ENCODE measurements around the gene TUG1.

TUG1 gene

DNA sequence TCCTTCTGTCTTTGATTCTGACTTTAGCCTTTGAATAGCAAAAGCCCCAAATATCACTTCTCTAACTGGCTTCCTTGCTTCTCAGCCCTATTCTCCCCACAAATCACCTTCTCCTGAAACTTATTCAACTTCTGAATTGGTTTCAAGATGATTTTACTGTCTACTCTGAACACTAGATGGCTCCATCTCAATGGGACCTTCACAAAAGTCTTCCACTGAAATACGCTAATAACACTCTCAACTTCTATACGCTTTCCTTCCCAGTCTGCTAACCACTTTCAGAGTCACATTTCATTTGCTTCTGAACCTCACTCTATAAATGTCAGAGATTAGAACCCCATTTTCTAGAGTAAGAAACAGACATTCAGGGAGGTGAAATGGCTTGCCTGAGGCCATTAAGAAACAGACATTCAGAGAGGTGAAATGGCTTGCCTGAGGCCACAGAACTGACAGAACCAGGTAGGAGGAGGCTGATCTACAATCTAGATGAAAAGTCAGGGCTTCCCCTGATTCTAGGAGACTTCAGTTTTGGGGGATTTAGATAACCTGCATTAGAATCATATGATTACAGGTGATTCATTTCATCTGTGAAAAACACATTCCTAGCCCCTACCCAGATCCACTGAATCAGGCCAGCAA, 21.1 kb upstream of the TUG1 start:
- no peak for DNase-seq

DNA sequence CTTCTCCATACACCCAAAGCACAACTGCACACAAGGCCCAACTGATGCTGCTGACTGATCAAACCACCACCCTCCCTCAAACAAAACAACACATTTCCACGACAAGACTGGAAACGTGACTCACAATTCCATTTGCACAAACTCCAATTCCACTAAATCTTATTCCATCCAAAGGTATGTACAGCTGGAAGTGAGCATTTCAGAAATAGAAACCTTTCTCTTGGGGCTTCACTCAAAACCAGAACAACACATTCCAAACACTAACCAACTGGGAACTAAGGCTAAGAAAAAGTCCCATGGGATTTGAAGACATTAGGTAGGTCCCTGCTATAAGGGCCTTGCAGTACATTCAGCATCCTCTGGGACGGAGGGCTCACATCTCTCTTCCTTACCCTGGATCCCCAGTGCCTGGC, 20.1 kb upstream of the TUG1 start:
- no peak for DNase-seq

DNA sequence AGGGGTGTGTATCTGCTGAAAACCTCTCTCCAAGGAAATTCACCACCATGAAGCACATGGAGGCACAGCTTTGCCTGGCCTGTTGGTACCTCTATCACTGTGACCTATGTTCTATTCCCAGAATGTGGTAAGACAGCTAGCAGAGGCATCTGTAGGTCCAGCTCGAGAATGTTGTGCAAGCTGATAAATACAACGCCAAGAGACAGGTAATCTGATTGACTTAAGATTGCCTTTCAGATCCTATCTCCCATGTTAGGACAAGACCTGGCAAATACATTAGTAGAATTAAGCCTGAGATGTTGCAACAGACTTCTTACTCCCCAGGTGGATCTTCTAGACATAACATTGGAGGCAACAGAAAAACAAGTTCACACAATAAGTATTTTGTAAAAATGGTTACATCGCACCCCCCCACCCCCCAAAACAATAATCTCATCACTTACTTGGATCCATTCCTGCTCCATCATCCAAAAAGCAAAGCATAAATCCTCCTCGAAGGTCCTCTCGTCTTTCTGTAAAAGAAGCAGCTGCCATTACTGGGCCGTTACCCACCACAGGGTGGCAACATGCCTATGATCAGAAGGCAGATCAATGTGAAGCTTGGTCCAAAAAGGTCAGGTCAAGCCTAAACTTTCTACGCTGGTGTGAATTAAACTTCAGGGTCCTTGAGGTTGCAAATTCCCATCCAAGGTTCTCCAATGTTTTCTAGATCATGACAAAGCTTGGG, 19.0 kb upstream of the TUG1 start:
- no peak for DNase-seq

DNA sequence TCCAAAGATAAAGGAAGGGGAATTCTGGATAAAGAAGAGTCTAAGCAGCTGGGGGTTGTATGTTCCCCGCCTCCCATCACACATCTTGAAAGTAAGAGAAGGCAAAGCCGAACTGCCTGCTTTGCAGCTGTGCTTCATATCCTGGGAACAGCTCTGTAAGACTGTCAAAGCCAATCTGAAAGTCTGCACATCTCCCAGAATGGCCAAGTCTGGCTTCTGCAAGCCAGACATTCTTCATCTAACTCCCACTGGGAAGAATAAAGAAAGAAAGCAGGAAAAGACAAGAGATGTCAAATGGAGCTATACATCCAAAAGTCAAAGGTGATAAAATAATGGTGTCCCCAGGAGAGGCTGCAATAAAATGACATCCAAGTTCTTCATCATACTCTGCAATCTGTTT, 15.9 kb upstream of the TUG1 start:
- no peak for DNase-seq

DNA sequence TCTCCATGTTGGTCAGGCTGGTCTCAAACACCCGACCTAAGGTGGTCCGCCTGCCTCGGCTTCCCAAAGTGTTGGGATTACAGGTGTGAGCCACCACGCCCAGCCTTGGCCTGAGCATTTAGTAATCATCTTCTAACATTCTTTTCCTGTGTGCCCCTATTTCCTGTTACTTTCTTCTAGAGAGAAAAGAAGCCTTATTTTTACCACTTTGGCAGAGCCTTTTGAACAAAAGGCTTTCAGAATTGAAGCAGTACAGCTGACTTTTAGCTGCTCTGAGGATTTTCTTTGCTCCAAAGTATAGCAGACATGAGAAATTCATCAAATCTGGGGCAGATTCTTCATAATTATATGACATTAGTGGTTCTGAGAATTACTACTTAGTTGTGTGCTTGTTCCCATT, 13.9 kb upstream of the TUG1 start:
- DNase-seq, result no peak

DNA sequence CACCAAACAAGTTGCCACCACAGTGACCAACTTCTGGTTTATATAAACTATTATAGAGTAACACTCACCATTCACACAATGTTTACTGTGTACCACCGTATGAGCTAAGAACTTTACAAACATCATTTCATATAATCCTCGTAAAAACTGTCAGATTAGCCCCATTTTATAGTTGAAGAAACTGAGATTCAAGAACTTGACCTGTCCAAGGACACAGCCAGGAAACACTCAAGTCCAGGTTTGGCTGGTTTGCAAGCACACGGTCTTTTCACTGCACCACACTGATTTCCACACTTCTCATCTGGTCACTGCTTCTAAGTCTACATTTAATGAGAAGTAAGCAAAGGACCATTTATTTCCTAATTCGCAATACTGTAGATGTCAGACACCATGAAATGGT, 4.2 kb upstream of the TUG1 start:
- no peak for DNase-seq

DNA sequence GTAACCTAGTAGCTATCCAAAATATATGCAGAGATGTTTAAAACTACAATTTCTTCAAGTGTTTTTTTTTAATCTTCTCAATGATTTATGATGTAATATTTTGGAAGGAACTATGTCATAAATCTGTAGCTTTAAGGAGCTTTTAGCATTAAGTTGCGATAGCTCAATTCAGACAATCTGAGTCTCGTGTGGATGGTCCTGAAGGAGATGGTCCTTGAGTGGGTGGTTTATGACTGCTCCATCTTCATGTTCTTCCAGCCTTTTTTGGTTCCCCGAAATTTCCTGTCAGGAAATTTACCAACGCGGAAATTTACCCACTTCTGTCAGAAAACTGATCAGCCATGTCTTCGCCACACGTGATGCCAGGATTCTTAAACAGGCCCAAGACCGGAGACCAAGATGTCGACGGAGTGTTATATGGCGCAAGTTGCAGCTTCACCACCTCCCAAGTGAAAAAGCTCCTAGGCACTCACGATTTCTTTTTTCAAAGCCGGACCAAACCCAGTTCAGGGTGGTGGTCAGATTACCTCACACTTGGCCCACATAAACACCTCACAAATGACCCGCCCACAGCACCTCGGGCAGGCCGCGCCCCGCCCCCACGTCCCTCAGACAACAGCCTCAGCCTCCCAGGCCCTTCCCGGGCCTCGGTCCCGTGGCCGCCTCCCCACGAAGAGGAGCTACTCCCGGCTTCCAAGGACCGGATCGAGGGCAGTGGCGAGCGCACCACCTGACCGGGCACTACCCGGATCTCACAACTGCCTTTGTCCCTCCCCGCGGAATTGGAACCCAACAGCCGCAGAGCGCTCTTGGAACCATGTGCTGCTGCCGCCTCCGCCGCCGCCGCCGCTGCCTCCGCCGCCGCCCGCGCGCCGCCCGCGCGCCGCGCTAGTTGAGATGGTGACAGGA, 796 bp upstream of the TUG1 start, which contains the start of gene MORC2:
Gene MORC2 (minus strand): TSS at position 760 of the 909 bp plus-strand sequence. CDS start 885 bp downstream, outside the sequence.
- DNase-seq, result no peak

DNA sequence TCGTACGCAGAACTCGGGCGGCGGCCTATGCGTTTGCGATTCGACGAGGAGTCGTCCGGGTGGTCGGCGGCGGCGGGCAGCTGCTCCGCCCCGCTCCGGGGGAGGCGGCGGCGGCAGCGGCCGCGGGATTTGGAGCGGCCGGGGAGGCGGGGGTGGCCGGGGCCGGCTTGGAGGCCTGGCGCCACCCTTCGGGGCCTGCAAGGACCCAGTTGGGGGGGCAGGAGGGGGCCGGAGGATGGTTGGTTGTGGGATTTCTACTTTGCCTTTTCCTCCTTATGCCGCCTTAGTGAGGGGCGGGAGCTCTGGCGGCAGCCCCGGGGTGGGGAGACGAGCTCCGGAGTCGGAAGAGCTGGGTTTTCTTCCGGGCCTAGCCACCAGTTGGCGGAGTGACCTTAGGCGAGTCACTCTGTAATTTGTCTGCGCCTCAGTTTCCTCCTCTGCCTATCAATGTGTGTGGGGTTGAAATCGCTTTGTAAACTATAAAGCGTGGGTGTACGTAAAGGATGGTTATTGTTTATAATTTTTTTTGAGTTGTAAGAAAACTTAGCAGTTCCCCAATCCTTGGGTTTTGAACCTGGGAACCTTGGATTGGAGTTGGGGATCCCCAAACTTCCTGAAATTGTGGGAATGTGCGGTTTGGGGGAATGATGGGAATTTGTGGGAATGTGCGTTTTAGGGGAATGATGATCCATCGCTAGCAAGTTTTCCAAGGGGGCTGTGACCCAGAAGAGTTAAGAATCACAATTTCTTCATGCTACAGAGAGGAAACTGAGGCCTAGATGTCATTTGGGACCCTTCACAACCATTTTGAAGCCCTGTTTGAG, 679 bp downstream of the TUG1 start:
- DNase-seq, result no peak

DNA sequence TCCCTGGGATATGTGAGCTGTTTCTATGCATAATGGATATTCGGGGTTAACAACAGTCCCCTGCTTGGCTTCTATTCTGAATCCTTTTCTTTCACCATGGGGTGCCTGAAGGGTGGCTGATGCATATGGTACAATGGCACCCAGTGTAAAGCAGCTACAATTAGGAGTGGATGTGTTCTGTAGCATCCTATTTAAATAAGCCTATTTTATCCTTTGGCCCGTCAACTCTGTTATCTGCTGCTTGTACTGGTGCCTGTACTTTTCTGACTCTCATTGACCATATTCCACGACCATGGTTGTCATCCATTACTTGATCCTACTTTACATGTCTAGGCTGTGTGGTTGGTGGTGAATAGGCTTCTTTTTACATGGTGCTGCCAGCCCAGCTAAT, 1.3 kb downstream of the TUG1 start:
- no peak for DNase-seq

DNA sequence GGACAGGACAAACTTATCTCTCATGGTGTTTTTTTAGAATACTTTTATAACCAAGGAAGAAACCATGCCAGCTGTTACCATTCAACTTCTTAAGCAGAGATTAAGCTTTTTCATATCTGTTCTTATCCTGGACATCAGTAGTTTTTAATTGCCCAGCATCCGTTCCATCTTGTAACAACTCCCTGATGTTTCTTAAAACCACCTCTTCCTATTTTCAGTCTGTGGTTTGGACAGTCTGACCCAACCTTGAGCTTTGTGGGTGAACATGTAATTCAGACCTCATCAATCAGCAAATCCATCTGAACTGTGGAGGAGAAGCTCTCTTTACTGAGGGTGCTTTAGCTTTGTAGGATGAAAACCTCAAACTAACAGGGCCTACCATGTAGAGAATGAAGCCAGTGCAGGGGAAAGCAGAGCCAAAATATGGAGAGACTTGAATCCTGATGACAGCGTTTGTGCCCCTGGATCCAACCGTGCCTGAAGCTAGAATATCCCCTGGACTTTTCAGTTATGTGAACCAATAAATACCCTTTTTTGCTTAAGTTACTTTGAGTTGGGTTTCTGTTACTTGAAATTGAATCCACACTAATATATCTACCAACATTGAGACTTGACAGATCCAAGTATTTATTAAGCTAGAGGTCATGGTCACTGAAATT, 9.4 kb downstream of the TUG1 start:
- DNase-seq, result no peak

DNA sequence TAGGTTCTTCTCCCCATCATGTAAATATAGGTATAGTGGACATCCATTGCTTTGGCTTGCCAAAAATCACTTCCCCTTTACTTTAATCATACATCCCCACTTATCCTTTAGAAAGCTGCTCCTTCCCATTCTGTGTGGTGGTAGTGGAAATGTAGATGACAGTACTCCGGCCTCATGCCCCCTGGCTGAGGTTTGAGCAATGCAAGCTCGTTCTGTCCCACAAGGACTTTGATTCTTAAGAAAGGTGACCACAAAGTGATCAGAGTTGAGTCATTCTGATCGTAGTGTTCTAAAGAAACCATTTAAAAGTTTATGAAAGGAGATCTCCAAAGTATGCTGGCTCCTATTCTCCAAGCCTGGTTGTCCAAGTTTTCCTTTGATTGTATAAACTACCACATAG, 10.9 kb downstream of the TUG1 start:
- no peak for DNase-seq

DNA sequence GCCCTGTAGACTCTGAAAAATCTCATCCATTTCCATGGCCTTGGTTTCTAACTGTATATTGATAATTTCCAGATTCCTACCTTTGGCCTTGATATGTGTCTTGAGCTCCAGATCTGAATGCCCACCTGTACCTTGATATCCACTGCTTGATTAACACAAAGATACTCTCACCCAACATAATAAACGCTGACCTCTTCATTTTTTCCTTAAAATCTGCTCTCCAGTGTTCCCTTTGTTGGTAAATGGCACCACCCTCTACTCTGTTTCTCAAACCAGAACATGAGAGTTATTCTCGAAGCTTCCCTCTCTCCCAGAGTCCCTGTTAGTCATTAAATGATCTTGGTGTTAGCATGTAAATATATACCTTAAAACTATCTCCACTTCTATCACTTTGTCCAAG, 13.4 kb downstream of the TUG1 start:
- DNase-seq, result no peak

DNA sequence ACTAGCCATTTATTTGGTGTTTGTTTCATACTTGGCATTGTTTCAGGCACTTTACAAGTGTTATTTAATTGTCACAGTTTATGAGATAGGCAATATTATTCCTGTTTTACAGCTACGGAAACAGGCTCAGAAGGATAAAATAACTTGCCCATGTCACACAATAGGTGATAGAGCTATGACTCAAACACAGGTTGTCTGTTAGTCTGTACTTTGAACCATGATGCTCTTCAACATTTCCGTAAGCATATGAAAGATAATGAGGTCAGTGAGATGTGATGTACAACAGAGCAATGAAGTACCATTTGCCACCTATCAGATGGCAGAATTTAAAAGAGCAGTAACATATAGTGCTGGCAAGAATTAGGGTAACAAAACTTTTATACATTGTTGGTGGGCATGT, 15.3 kb downstream of the TUG1 start:
- no peak for DNase-seq

DNA sequence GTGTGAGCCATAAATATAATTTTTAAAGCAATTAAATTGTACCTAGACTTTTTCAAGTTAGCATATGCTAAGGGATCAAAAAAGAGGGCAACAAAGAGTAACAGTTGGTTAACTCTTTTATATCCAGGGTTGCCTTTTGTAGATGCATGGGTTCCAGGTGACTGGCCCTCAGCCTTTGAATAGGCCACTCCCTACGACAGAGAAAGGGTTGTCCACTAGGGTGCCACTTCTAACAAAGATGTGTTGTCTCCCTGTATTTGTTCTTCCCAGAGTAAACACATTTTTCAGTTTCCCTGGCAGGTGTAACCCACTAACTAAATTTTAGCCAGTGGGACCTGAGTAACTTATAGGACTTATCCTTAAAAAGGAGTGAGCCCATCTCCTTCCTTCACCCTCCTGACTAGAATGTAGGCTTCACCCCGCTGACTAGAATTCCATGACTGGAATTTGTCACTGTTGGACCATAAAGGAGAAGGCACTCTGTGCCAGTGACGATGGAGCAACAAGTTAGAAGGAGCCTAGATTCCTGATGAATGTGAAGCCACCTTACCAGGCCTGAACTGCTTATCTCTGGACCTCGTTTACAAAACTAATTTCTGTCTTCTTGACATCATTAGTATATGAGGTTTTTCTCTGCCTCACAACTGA, 16.6 kb downstream of the TUG1 start:
- DNase-seq, result no peak

DNA sequence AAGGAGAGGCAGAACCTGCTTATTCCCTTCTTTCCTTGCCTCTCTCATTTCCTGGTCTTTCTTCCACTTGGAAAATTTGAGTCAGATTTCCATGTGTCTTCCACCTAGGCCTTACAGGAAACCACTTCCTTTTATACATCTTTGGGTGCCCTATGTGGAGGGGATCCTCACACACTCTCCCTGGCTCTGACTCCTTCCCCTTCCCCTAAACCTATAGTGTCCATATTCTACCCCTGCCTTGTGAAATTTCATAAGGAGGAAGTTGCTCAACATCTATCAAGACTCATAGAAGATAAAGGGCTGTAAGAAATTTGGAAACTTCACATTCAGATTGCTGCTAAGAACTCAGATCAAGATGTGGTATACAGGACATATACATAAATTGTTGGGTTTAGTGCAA, 20.4 kb downstream of the TUG1 start:
- no peak for DNase-seq

DNA sequence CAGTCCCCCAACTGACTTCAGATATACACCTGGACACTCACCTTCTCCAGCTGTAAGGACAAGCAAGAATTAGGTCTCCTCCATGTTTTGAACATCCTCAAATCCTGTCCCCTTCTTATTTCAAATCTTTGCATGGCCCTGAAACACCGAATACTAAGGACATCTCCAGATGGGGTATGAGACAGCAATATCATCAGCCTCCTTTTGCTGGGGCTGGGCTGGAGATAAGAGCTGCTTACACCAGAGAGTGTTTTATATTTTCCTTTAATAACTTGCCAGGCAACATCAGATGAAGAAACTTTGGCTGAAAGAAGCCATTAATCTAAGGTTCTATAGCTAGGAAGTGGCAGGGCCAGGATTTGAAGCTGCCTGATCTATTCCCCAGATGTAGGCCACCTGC, 21.6 kb downstream of the TUG1 start:
- DNase-seq, result no peak

DNA sequence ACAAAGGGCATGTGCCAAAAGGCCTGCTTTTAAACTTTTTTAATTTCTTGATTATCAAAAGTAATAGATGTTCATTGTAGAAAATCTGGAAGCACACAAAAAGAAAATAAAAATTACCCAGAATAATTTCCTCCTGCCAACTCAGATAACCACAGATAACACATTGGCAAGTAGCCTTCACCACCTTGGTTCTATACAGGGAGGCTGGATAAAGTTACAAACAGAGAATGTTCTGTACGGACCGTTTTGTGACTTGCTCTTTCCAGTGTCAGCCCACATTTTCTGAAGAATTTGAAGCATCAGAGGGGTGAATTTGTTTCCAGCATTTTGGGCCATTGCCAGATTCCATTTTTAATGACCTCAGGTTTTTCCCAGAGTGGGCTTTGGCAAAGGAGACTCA, 23.5 kb downstream of the TUG1 start:
- DNase-seq, result no peak

DNA sequence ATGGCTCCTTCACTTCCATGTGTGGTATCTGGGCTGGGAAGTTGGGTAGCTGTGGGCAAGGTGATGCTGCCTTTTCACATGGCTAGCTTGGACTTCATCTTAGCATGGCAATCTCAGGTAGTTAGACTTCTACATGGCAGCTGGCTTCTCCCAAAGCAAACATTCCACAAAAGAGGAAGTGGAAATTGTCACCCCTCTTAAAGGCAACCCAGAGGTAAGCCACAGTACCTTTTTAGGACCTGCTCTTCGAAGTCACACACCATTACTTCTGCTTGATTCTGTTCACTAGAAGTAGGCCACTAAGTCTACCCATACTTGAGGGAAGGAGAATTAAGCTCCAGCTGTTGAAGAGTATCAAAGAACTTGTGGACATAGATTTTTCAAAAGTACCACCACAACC, 25.9 kb downstream of the TUG1 start:
- no peak for DNase-seq

DNA sequence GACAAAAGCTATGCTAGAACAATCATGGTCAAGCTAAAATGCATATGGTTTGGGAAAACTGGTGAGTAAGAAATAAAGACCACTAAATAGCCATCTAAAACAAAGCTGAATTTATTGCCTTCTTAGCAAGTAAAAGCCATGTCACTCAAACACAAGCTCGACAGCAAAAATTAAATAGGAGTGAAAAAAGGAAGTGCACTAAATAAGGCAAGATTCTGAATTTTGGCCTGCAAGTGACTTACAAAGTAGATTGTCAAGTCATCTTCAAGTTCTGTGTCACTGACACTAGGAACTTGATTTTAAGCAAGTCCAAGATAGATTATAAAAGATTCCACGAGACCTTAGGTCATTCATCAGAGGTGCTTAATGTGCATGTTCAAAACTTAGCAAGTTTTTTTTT, 27.4 kb downstream of the TUG1 start:
- DNase-seq, result no peak

DNA sequence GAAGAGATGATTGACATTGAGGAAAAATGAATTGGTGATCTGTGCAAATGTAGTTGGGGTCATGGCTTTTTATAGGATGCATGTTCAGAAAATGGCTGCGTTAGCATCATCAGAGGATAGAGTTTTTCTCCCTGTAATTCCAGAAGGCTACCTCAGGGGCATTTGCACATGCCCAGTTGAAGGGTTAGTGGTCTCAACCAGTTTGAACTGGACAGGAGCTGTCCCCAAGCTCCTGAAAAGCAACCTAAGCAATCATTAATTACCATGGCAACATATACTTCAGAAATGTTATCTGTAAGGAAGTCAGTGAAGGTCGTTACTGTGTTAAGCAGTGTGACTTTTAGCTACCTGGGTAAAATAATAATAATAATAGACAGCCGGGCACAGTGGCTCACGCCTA, 29.3 kb downstream of the TUG1 start:
- DNase-seq, result no peak

DNA sequence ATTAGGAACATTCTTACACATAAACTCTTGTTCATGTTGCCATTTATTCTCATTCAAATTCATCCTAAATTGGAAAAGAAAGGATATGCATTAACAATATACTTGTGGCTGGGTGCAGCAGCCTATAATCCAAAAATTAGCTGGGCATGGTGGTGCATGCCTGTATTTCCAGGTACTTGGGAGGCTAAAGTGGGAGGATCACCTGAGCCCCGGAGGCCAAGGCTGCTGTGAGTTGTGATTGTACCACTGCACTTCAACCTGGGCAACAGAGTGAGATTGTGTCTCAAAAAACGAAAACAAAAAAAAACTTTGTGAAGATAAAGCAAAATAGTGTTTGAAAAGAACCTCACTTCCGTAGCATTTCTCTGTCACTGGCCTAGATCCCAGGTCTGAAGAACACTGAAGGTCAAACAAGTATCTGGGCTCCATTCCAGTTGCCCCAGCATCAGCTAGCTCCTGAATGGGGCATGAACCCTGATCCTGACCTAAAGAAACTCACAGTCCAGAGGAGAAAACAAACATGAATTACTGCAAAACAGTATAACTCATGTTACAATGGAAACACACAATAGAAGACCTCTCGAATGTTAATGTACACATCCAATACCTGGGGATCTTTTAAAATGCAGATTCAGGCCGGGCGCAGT, 32.2 kb downstream of the TUG1 start:
- no peak for DNase-seq

Measured in T-helper 9 cell (primary cell).